NCI-H510A treated with DMSO at 0.1 percent for 48 hours (cell line): ENCODE measurements around the gene INSR.
"Not testable (repeated sequence)": the region's sequence is repeated elsewhere in the genome, so short reads cannot be mapped to it uniquely, and the experiment has no call there.

Experiments used
- DNase-seq: peaks from one replicate; lab custom pipeline; 2025; lab: John Stamatoyannopoulos, UW

The INSR gene

GRCh38 chr19:7195046-7195445, 99.2 kb downstream of the INSR start:
- no peak for DNase-seq

- no peak for DNase-seq
These were observed 99.6 kb downstream of the INSR start for GRCh38 chr19:7194566-7194965.

- DNase-seq = no peak
These were observed 102.1 kb downstream of the INSR start for GRCh38 chr19:7191946-7192691.

GRCh38 chr19:7188698-7189629, 105.2 kb downstream of the INSR start:
- peak; percentile 92 for DNase-seq

GRCh38 chr19:7187605-7188339, 106.4 kb downstream of the INSR start:
- no peak for DNase-seq

GRCh38 chr19:7182489-7182888, 111.7 kb downstream of the INSR start:
- no peak for DNase-seq

GRCh38 chr19:7179917-7180306, 114.3 kb downstream of the INSR start:
- DNase-seq = no peak

- DNase-seq = peak; percentile 21
These were observed 116.3 kb downstream of the INSR start for GRCh38 chr19:7177926-7178325.

- DNase-seq = peak; percentile 15
These were observed 117.4 kb downstream of the INSR start for GRCh38 chr19:7176792-7177191.

- DNase-seq = no peak
These were observed 121.4 kb downstream of the INSR start for GRCh38 chr19:7172794-7173193.

- DNase-seq = no peak
These were observed 123.2 kb downstream of the INSR start for GRCh38 chr19:7170983-7171382.

- no peak for DNase-seq
These were observed 125.3 kb downstream of the INSR start for GRCh38 chr19:7168941-7169340.

GRCh38 chr19:7161292-7161691, 132.9 kb downstream of the INSR start:
- no peak for DNase-seq

- no peak for DNase-seq
These were observed 134.9 kb downstream of the INSR start for GRCh38 chr19:7159105-7159933.

- DNase-seq = no peak
These were observed 141.2 kb downstream of the INSR start for GRCh38 chr19:7153022-7153421.

GRCh38 chr19:7152568-7152967, 141.6 kb downstream of the INSR start:
- no peak for DNase-seq

- no peak for DNase-seq
These were observed 144.1 kb downstream of the INSR start for GRCh38 chr19:7149956-7150705.

GRCh38 chr19:7147119-7147675, 147.0 kb downstream of the INSR start:
- DNase-seq = not testable (repeated sequence)

GRCh38 chr19:7146086-7146485, 148.1 kb downstream of the INSR start:
- not testable (repeated sequence) for DNase-seq

GRCh38 chr19:7145494-7145893, 148.7 kb downstream of the INSR start:
- no peak for DNase-seq
